LHCN-M2 (cell line): ENCODE data around the gene NFE2L3. TPM values are rescaled to one million over a fixed set of nuclear protein-coding genes. Genes with fewer than 3 reads are reported as not detected.
"Not testable (repeated sequence)": the region's sequence is repeated elsewhere in the genome, so short reads cannot be mapped to it uniquely, and the experiment has no call there.

ENCODE experiments used
- DNase-seq: peaks from one replicate; pipeline ENCODE4 v3.0.0-alpha.2; 2012; ENCODE audit warnings: low read depth
- polyA plus RNA-seq: library from polyadenylated mRNA; unstranded; fragments of >200 nt; gene quantifications from one replicate; pipeline ENCODE4 v1.2.1, GENCODE V29; 2012; ENCODE audit warnings: missing spikeins
- total RNA-seq: library from RNA; depleted of rRNA; stranded (reverse); fragments of >200 nt; gene quantifications from 2 replicates; pipeline ENCODE4 v1.2.3, GENCODE V29; 2014; rRNA removed

The NFE2L3 gene
- total RNA-seq: 1.6 and 2.6 TPM in 2 replicates
- 2.9 TPM for polyA plus RNA-seq

DNA sequence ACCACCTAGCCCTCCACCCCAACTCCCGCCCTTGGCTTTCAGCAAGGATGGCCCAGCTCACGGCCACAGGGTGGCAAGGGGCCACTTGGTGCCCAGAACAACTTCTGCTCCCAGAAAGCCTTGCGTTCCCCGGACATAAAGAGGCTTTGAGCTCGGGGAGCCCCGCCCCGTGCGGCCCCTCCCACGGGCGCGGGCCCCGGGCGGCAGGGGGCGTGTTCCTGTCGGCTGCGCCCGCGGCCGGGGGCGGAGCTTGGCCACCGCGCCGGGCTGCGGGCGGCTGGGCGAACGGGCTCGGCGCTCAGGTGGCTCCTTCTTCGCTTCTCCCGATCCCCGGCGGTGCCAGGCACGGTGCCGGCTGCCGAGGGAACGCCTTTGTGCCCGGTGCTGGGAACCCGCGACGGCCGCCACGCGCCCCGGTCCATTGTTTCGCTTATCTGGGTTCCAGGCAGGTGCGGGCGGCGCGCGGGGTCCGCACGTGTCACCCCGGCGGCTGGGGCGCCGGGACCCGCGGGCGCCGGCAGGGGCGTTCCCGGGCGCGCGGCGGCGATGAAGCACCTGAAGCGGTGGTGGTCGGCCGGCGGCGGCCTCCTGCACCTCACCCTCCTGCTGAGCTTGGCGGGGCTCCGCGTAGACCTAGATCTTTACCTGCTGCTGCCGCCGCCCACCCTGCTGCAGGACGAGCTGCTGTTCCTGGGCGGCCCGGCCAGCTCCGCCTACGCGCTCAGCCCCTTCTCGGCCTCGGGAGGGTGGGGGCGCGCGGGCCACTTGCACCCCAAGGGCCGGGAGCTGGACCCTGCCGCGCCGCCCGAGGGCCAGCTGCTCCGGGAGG lies at the start of gene NFE2L3:
Gene NFE2L3 (plus strand): TSS at position 246 of the 829 bp plus-strand sequence. CDS start 301 bp downstream, at position 547.
- peak; percentile 59 for DNase-seq

DNA sequence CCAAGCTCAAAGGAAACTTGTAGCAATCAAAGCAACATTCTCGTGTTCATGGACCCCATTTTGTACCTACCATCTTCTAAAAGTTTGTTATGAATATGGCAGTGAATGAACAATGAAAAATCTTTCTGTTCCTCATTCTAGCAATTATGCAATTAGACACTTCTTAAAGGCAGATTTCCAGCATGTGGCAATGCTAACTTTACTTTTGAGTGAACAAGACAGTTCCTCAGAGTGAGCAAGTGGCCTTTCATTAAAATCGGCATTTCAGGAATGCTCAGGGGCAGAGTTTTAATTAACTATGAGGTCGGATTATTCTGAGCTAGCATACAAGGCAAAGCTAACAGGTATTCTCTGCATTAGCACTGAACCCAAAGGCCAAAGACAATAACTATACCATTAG lies 48.4 kb upstream of the NFE2L3 start:
- no peak for DNase-seq

DNA sequence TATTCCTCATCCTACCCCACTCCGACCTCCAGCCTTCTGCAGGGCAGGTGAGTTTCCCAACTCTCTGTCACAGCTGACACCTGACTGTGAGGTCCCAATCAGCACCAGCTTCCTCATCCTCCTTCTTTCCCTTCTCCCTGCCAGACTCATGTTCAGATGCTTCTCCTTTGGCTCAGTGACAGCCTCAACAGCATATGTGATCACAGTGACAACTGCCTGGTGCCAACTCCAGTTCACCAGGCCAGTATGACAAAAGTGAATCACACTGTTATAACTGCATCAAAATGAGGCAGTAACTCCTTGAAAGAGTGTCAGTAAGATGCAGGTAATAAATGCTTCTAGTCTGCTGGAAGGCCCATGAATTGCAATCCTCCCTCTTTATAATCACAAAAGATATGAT lies 46.8 kb upstream of the NFE2L3 start:
- DNase-seq: no peak

- no peak for DNase-seq
These were observed 46.1 kb upstream of the NFE2L3 start for GRCh38 chr7:26105931-26106330.

- DNase-seq: no peak
These were observed 39.7 kb upstream of the NFE2L3 start for GRCh38 chr7:26112203-26112740.

GRCh38 chr7:26115650-26116049 lies 36.3 kb upstream of the NFE2L3 start:
- no peak for DNase-seq

- DNase-seq: peak; percentile 11
These were observed 34.7 kb upstream of the NFE2L3 start for GRCh38 chr7:26117142-26117807.

DNA sequence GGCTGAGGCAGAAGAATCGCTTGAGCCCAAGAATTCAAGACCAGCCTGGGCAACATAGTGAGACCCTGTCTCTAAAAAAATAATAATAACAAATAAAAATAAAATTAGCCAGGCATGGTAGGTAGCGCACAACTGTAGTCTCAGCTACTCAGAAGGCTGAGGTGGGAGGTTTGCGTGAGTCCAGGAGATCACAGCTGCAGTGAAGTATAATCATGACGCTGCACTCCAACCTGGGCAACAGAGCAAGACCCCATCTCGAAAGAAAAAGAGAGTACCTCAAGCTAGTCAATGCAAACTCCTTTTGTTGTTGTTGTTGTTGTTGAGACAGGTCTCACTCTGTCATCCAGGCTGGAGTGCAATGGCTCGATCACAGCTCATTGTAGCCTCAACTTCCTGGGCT lies 34.0 kb upstream of the NFE2L3 start:
- no peak for DNase-seq

GRCh38 chr7:26122745-26123144 lies 29.3 kb upstream of the NFE2L3 start:
- no peak for DNase-seq

DNA sequence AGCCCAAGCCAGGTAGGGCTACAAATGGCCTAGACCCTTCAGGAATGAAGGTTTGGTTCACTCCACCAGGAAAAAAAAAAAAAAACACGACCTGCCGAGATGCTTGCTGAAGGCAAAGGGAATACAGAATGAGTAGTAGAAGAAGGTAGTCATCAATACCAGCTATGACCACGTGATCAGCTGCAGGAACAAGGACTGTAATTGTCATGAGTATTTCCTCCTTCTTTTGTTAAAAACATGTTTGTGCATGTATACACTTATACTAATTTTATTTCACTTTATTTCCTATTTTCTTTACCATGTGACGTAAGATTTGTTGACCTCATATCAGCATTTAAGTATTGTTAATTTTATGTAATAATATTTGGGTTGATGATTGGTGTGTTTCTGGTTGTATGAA lies 27.2 kb upstream of the NFE2L3 start:
- not testable (repeated sequence) for DNase-seq

- DNase-seq: no peak
These were observed 24.6 kb upstream of the NFE2L3 start for GRCh38 chr7:26127411-26127810.

GRCh38 chr7:26131056-26131589 lies 20.9 kb upstream of the NFE2L3 start:
- no peak for DNase-seq

GRCh38 chr7:26135076-26135475 lies 16.9 kb upstream of the NFE2L3 start:
- DNase-seq: no peak

DNA sequence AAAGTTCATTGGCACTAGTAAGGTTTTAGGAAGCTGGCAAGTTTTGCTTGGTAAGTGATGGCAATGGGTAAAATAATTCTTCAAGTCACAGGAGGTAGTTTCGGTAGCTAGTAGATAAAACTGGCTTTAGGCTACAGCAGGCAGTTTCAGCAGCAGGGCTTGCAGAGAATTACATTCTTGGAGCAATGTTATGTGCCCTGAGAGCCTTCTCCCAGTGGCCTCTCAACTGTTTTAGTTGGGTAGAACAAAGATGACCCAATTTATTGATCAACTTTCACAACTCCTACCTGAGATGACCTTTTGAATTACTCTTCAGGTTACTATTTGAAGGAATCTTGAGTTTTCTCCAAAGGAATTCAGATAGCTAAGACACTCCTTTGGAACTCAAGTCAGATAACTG lies 16.4 kb upstream of the NFE2L3 start:
- DNase-seq: no peak

DNA sequence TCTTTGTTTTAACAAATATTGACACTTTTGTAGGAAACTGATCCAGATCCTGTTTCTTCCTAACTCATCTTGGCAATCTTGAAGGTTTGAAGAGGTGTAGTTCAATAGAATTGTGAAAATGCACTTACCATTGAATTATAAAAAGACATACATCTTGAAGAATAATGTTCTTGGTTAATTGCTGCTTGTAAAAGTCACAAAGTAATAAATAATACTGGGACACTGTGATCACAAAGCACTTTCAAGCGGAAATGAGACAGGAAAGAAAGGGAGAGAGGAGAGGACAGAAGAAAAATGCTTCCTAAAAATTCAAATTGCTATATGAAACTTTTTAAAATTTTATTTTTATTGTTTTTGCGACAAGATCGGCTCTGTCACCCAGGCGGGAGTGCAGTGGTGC lies 15.2 kb upstream of the NFE2L3 start:
- no peak for DNase-seq

DNA sequence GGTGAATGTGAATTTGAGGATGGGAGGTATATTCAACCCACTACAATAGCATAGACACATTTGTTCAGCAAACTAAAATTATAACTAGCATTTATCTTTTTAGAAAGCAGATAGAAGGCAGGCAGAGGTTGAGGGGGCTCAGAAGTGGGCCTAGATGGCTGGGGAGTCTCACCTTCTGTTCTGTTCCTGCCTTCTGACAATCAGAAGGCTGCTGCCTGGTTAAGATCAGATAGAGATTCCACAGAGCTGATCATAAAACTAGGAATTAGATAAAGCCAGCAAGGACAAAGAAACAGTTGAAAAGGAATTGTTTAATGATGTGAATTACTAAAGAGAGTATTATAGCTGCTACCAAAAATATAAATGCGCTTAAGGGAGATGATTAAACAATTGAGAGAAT lies 11.6 kb upstream of the NFE2L3 start:
- DNase-seq: no peak

DNA sequence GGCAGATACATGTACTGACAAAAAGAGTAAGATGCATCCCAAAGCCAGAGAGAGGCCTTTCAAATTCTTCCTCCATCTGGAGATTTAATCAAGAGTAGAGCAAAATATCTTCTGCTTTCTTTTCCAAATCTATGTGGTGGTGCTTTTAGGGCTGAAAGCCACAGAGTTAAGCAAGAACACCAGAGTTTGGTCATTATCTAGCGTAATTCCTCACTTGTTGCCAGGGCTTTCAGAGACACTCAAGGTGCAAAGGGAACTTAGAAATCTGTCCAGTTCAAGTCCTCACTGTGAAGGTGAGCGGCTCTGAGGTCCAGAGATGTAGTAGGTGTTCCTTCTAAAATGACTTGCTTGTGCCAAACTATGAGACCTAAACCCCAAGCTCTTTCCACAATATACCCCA lies 10.9 kb upstream of the NFE2L3 start:
- DNase-seq: no peak

DNA sequence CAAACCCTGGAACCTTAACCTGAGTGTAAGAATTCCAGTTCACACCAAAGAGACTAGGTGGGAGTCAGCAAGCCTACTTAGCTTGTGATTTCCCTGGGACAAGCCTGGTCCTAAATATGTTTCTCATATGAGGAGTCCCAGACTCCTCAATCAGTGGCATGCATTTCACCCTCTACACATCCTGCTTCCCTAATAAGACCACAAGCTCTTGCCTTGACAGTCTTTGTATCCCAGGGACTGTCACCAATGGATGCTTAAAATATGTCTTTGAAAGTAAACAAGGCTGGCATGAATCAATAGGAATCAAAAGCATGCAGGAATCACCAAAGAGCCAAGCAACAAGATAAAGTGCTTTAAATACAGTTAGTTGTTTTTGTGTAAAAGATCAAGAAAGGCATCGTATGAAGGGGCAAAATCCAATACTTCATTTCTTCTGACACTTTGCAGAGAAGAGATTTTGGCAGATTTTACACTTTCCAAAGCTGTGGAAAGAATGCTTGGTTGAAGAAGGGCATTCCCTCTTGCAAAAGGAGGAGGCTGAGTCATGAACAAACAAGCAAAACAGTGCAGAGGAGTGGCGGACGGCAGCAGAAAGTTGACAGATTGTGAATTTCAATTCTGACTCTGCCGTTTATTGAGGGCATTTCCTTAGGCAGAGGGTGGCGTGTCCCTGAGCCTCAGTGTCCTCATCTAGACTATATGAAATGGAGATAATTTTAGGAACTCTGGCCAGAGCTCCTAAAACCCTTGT lies 8.5 kb upstream of the NFE2L3 start:
- DNase-seq: peak; percentile 36

DNA sequence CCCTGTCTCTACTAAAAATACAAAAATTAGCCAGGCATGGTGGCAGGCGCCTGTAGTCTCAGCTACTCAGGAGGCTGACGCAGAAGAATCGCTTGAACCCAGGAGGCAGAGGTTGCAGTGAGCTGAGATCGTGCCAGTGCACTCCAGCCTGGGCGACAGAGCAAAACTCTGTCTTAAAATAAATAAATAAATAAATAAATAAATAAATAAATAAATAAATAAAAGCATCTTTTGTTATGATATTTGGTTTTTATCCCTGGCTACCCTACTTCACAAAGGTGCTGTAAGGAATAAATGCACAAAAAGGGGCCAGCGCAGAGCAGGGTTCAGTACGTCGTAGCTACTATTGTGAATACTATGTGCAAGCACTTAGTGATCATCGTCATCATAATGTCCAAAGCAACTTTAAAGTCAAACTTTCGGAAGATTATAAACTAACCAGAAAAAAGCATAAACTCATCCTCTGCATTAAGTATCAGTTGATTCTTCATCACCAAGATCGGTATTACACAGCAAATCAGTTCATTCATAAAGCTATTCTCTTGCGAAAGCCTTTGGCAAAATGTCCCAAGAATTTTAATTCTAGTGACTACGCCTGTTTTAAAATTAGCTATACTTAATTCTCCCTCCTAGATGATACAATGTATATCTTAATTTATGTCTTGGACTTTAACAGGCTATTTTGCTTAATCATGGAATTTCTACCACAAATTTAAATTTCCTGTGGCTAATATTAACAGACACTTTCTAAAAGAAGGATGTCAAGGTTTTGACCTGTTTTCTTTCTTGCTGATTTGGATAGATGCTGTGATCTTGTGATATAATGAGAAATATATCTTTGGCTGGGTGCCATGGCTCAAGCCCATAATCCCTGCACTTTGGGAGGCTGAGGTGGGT lies 7.6 kb upstream of the NFE2L3 start:
- DNase-seq: no peak

- DNase-seq: no peak
These were observed 6.8 kb upstream of the NFE2L3 start for GRCh38 chr7:26145238-26145637.

GRCh38 chr7:26147030-26147429 lies 5.0 kb upstream of the NFE2L3 start:
- no peak for DNase-seq
